ENCODE results near the gene PLEKHH2.

- no peak for TF ChIP-seq CTCF (IDR thresholded peaks at IDR 0.05)
- no peak for TF ChIP-seq POLR2A (IDR thresholded peaks at IDR 0.05)
Observed at GRCh38 chr2:43622931-43623451, 14.1 kb upstream of the PLEKHH2 start.
